IMR-90 (cell line): ENCODE results near the gene CDC6. TPM values are rescaled to one million over a fixed set of nuclear protein-coding genes. Genes with fewer than 3 reads are reported as not detected.

Source experiments
- ATAC-seq: fragments of 200-7000 bp; cut with Tn5 transposase; 2 replicates; pipeline ENCODE4 v1.9.1; 2020; ENCODE audit warnings: low read depth, mild to moderate bottlenecking, moderate library complexity
- BruUV-seq: library from RNA; stranded (reverse); fragments of 400-500 nt; replicated peaks from 2 replicates; lab custom pipeline; 2021; lab: Mats Ljungman, UMichigan
- CTCF ChIA-PET: fragments of 300-600 bp; formaldehyde crosslinking; extraction: SDS; loops from one replicate; lab custom pipeline; 2021; ENCODE audit warnings: antibody characterized with exemption; lab: Yijun Ruan, JAX
- POLR2A ChIA-PET: fragments of 300-600 bp; sonication (Branson Sonifier 250); formaldehyde crosslinking; loops from one replicate; lab custom pipeline; 2022; ENCODE audit warnings: antibody characterized with exemption; ENCODE audit not compliant: unreplicated experiment; lab: Charles Lee
- DNase-seq: peaks from one replicate; pipeline ENCODE4 v3.0.0; 2013
- H2AFZ ChIP-seq: replicated peaks from 2 replicates; pipeline ENCODE3; 2013; ENCODE audit warnings: low read length, mild to moderate bottlenecking; ENCODE audit not compliant: poor library complexity
- H2AK5ac ChIP-seq: 2 replicates; pipeline ENCODE4 v1.6.1; 2013; ENCODE audit warnings: low read depth, low read length, inconsistent platforms
- H2AK9ac ChIP-seq: replicated peaks from 2 replicates; pipeline ENCODE3; 2013; ENCODE audit warnings: mild to moderate bottlenecking, low read depth, low read length, moderate library complexity; ENCODE audit not compliant: poor library complexity
- H2BK120ac ChIP-seq: 2 replicates; pipeline ENCODE4 v1.6.1; 2013; ENCODE audit warnings: low read depth, low read length, inconsistent platforms
- H2BK15ac ChIP-seq: 3 replicates; pipeline ENCODE4 v1.6.1; 2013; ENCODE audit warnings: low read depth, low read length, inconsistent platforms
- H2BK20ac ChIP-seq: 2 replicates; pipeline ENCODE4 v1.6.1; 2013; ENCODE audit warnings: low read depth, mild to moderate bottlenecking, inconsistent platforms, low read length, moderate library complexity
- H2BK5ac ChIP-seq: 2 replicates; pipeline ENCODE4 v1.6.1; 2013; ENCODE audit warnings: mild to moderate bottlenecking, low read depth, low read length, inconsistent platforms; ENCODE audit not compliant: poor library complexity, severe bottlenecking
- H3K14ac ChIP-seq: replicated peaks from 2 replicates; pipeline ENCODE4 v1.6.1; 2013; ENCODE audit warnings: low read depth, low read length, inconsistent platforms
- H3K18ac ChIP-seq: 2 replicates; pipeline ENCODE4 v1.6.1; 2013; ENCODE audit warnings: low read depth, low read length, control low read depth
- H3K23ac ChIP-seq: 2 replicates; pipeline ENCODE4 v1.6.1; 2013; ENCODE audit warnings: low read depth, low read length, inconsistent platforms
- H3K27ac ChIP-seq: 2 replicates; pipeline ENCODE4 v1.5.1; 2013; ENCODE audit warnings: mild to moderate bottlenecking, control low read depth, low read length; ENCODE audit not compliant: insufficient read depth
- H3K27me3 ChIP-seq: 2 replicates; pipeline ENCODE4 v1.6.1; 2013; ENCODE audit warnings: low read length; ENCODE audit not compliant: control insufficient read depth, insufficient read depth
- H3K36me3 ChIP-seq: 2 replicates; pipeline ENCODE4 v1.6.1; 2013; ENCODE audit warnings: low read length, mixed read lengths; ENCODE audit not compliant: control insufficient read depth, insufficient read depth
- H3K4ac ChIP-seq: 2 replicates; pipeline ENCODE4 v1.6.1; 2013; ENCODE audit warnings: low read depth, low read length, inconsistent platforms
- H3K4me1 ChIP-seq: 2 replicates; pipeline ENCODE4 v1.6.1; 2013; ENCODE audit warnings: low read length, mixed read lengths; ENCODE audit not compliant: control insufficient read depth, insufficient read depth
- H3K4me2 ChIP-seq: 2 replicates; pipeline ENCODE4 v1.6.1; 2013; ENCODE audit warnings: low read depth, mild to moderate bottlenecking, control low read depth, low read length, moderate library complexity
- H3K4me3 ChIP-seq: 2 replicates; pipeline ENCODE4 v1.5.1; 2013; ENCODE audit warnings: low read depth, mild to moderate bottlenecking, control low read depth, low read length, moderate library complexity; ENCODE audit not compliant: insufficient read depth
- H3K56ac ChIP-seq: 2 replicates; pipeline ENCODE4 v1.6.1; 2013; ENCODE audit warnings: low read length, inconsistent platforms; ENCODE audit not compliant: insufficient read depth; ENCODE audit errors: extremely low read depth
- H3K79me1 ChIP-seq, 2 experiments: 2 replicates each; pipeline ENCODE4 v1.6.1; 2013; ENCODE audit warnings: low read length in 2 of 2, inconsistent platforms in 1 of 2, low read depth in 1 of 2
- H3K9ac ChIP-seq: 2 replicates; pipeline ENCODE4 v1.6.1; 2013; ENCODE audit warnings: low read depth, low read length, control low read depth
- H3K9me1 ChIP-seq: 2 replicates; pipeline ENCODE4 v1.6.1; 2013; ENCODE audit warnings: low read length, inconsistent platforms; ENCODE audit not compliant: insufficient read depth
- H3K9me3 ChIP-seq: 2 replicates; pipeline ENCODE4 v1.6.1; 2013; ENCODE audit warnings: low read length; ENCODE audit not compliant: control insufficient read depth, insufficient read depth
- H4K20me1 ChIP-seq: 2 replicates; pipeline ENCODE4 v1.6.1; 2013; ENCODE audit warnings: low read length, inconsistent platforms; ENCODE audit not compliant: insufficient read depth
- H4K5ac ChIP-seq: 2 replicates; pipeline ENCODE4 v1.6.1; 2013; ENCODE audit warnings: mild to moderate bottlenecking, low read depth, low read length, control low read depth
- H4K8ac ChIP-seq, 2 experiments: 2 replicates each; pipeline ENCODE4 v1.6.1; 2013; ENCODE audit warnings: low read depth in 2 of 2, low read length in 2 of 2, control low read depth in 1 of 2, inconsistent platforms in 1 of 2
- H4K91ac ChIP-seq: 2 replicates; pipeline ENCODE4 v1.6.1; 2013; ENCODE audit warnings: low read depth, low read length, inconsistent platforms; ENCODE audit not compliant: insufficient read depth
- CEBPB ChIP-seq: IDR thresholded peaks from 2 replicates; pipeline ENCODE4 v1.6.1; 2012; ENCODE audit warnings: low read depth, low read length, improper control_type of control experiment
- CHD1 ChIP-seq: IDR thresholded peaks from 2 replicates; pipeline ENCODE4 v1.6.1; 2012; ENCODE audit warnings: low read depth, low read length, improper control_type of control experiment
- FOS ChIP-seq: fragments of 150-350 bp; IDR thresholded peaks from 2 replicates; pipeline ENCODE4 v1.6.1; 2016; ENCODE audit warnings: low read depth, low read length
- MAFK ChIP-seq: IDR thresholded peaks from 2 replicates; pipeline ENCODE4 v1.6.1; 2012; ENCODE audit warnings: low read depth, low read length, improper control_type of control experiment
- MAZ ChIP-seq: IDR thresholded peaks from 2 replicates; pipeline ENCODE4 v1.6.1; 2012; ENCODE audit warnings: low read depth, mild to moderate bottlenecking, low read length, improper control_type of control experiment, moderate library complexity, borderline replicate concordance
- NFE2L2 ChIP-seq: fragments of 150-350 bp; IDR thresholded peaks from 2 replicates; pipeline ENCODE4 v1.6.1; 2016; ENCODE audit warnings: low read depth, mild to moderate bottlenecking, low read length
- POLR2A ChIP-seq: IDR thresholded peaks from 2 replicates; pipeline ENCODE4 v1.6.1; 2012; ENCODE audit warnings: mild to moderate bottlenecking, low read depth, low read length
- RAD21 ChIP-seq: IDR thresholded peaks from 2 replicates; pipeline ENCODE4 v1.6.1; 2012; ENCODE audit warnings: low read length, improper control_type of control experiment
- RCOR1 ChIP-seq: IDR thresholded peaks from 2 replicates; pipeline ENCODE4 v1.6.1; 2012; ENCODE audit warnings: mild to moderate bottlenecking, low read length, improper control_type of control experiment; ENCODE audit not compliant: insufficient replicate concordance
- SMC3 ChIP-seq: fragments of 150-350 bp; IDR thresholded peaks from 2 replicates; pipeline ENCODE4 v1.6.1; 2016; ENCODE audit warnings: low read depth, mild to moderate bottlenecking, antibody characterized with exemption, low read length, moderate library complexity
- USF2 ChIP-seq: fragments of 150-350 bp; IDR thresholded peaks from 2 replicates; pipeline ENCODE4 v1.6.1; 2017; ENCODE audit warnings: mild to moderate bottlenecking, antibody characterized with exemption, low read length, low read depth
- WGBS, 2 experiments: methylation state at CpG; one replicate each; pipeline versions ENCODE4 v1.1.5 to v1.1.7; 2013; ENCODE audit warnings: missing lambda C conversion rate in 2 of 2; ENCODE audit not compliant: insufficient read length in 1 of 2; ENCODE audit errors: extremely low coverage in 2 of 2; 5-methylcytosine and 5-hydroxymethylcytosine counted together
- dilution Hi-C: fragments of 300-500 bp; cut with HindIII; formaldehyde crosslinking; loops from one replicate; pipeline ENCODE4 v1.14.3; 2018; ENCODE audit warnings: low sequenced_read_pairs; ENCODE audit not compliant: unreplicated experiment
- in situ Hi-C: fragments of 300-500 bp; cut with MboI; formaldehyde crosslinking; loops from 3 replicates; pipeline ENCODE4 v1.14.3; 2019; ENCODE audit warnings: low sequenced_read_pairs, inconsistent platforms, mixed read lengths
- intact Hi-C: fragments of 100-400 bp; cut with micrococcal nuclease; formaldehyde crosslinking; loops from 2 replicates; pipeline ENCODE4 v1.10.0; 2022
- polyA plus RNA-seq, 3 experiments: library from polyadenylated mRNA; depleted of rRNA; stranded (reverse); fragments of >200 nt; gene quantifications; 2 replicates each; pipeline ENCODE4 v1.2.3, GENCODE V29; 2012; ENCODE audit warnings: low replicate concordance in 1 of 3
- total RNA-seq: library from RNA; depleted of rRNA; stranded (reverse); fragments of >200 nt; gene quantifications from 2 replicates; pipeline ENCODE4 v1.2.3, GENCODE V29; 2012
- TF ChIP-seq, protein P1 (sequence below): fragments of 150-350 bp; IDR thresholded peaks from 2 replicates; pipeline ENCODE4 v1.6.1; 2016; ENCODE audit warnings: low read depth, mild to moderate bottlenecking, low read length, moderate library complexity, borderline replicate concordance

The CDC6 gene
- total and polyA plus RNA-seq, 2 of the 4 experiments (the other 2 are of a cell fraction) = 15.3 to 25.6 TPM

DNA sequence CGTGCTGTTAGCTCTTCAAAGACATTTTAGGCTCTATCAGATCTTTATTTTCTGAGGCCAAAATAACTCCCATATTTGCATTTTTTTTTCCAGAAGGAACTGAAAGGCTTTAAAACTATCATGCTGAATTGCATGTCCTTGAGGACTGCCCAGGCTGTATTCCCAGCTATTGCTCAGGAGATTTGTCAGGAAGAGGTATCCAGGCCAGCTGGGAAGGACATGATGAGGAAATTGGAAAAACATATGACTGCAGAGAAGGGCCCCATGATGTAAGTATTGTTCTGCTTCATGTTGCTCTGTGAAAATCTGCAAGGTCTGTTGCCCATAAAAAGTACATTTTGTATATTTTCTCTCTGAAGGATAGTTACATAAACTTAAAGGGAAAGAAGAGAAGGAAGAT, 5.7 kb downstream of the CDC6 start:
- Histone ChIP-seq H3K79me1 (peaks cover 9 to 27% of the 10 kb centered on the region in 2 experiments; a peak in 3 of 4 replicates), H2BK5ac (no peak overlapping the region), H2BK20ac (no peak overlapping the region), H4K8ac (no peak overlapping the region), H4K20me1 (no peaks in the 10 kb centered on the region), H3K4me2 (no peak overlapping the region), H3K36me3 (peaks cover 2% of the 10 kb centered on the region), H3K4me3 (no peak overlapping the region), H4K5ac (no peak overlapping the region), H3K18ac (no peak overlapping the region), H2AK9ac (no peak overlapping the region), H4K91ac (no peak overlapping the region), H2AK5ac (no peak overlapping the region), H3K4me1 (peaks cover 5% of the 10 kb centered on the region), H3K23ac (no peak overlapping the region), H3K56ac (no peak overlapping the region), H2BK15ac (no peak overlapping the region), H3K9me3 (no peaks in the 10 kb centered on the region), H3K14ac (no peak overlapping the region), H3K27ac (no peak overlapping the region), H2BK120ac (no peak overlapping the region), H3K9me1 (peaks cover 6% of the 10 kb centered on the region), H3K4ac (no peak overlapping the region), H3K27me3 (no peaks in the 10 kb centered on the region), H3K9ac (no peak overlapping the region), H2AFZ (no peak overlapping the region)
- ChIA-PET POLR2A (no interaction called here), CTCF (interaction anchor here (0.7 to 1.3 kb wide), 3 partner anchors 9 to 91 kb away, joined by 3 to 4 read pairs (median 3); no protein-coding TSS in a partner anchor)
- WGBS, 2 experiments = no CpG with 5 or more reads among the region's 1 CpG
- in situ Hi-C loops (loop anchor here (5.0 kb wide), 1 partner anchor 86 kb away; no protein-coding TSS in a partner anchor), dilution Hi-C loops (no loop called here), intact Hi-C loops (no loop called here)
- DNase-seq = no peak
- BruUV-seq = no TSS peak
- TF ChIP-seq NFE2L2 (no peak), SMC3 (no peak), MAZ (no peak), RAD21 (no peak), CEBPB (no peak), POLR2A (no peak), MAFK (no peak), USF2 (no peak), FOS (no peak), RCOR1 (no peak), CHD1 (no peak)
- TF ChIP-seq, protein P1, sequence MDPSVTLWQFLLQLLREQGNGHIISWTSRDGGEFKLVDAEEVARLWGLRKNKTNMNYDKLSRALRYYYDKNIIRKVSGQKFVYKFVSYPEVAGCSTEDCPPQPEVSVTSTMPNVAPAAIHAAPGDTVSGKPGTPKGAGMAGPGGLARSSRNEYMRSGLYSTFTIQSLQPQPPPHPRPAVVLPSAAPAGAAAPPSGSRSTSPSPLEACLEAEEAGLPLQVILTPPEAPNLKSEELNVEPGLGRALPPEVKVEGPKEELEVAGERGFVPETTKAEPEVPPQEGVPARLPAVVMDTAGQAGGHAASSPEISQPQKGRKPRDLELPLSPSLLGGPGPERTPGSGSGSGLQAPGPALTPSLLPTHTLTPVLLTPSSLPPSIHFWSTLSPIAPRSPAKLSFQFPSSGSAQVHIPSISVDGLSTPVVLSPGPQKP = no peak
- no peak for ATAC-seq
